GM12878 (cell line): Measurements from ENCODE around the gene DPM3. TPM values are rescaled to one million over a fixed set of nuclear protein-coding genes. Genes with fewer than 3 reads are reported as not detected.
A peak's percentile ranks its signal among the peaks of the same experiment; 100 is the strongest.

ENCODE experiments used
- ATAC-seq: fragments of 200-7000 bp; cut with Tn5 transposase; 3 replicates; pipeline ENCODE4 v1.9.1; 2020; ENCODE audit warnings: mild to moderate bottlenecking, moderate library complexity
- BruUV-seq: library from RNA; stranded (reverse); fragments of 400-500 nt; replicated peaks from 2 replicates; lab custom pipeline; 2021; lab: Mats Ljungman, UMichigan
- CTCF ChIA-PET: fragments of 300-600 bp; sonication (Branson Sonifier 250); formaldehyde crosslinking; extraction: SDS; loops from one replicate; lab custom pipeline; 2021; ENCODE audit warnings: inconsistent platforms; lab: Yijun Ruan, JAX
- POLR2A ChIA-PET: fragments of 350-600 bp; formaldehyde crosslinking; extraction: SDS; loops from one replicate; lab custom pipeline; 2021; ENCODE audit warnings: inconsistent platforms; lab: Charles Lee
- RAD21 ChIA-PET: fragments of 300-600 bp; sonication (Branson Sonifier 250); formaldehyde crosslinking; loops from one replicate; lab custom pipeline; 2023; ENCODE audit warnings: antibody characterized with exemption; ENCODE audit not compliant: unreplicated experiment; lab: Charles Lee
- SMC1A ChIA-PET: fragments of 300-600 bp; sonication (Branson Sonifier 250); formaldehyde crosslinking; loops from one replicate; lab custom pipeline; 2023; ENCODE audit not compliant: unreplicated experiment, uncharacterized antibody; lab: Charles Lee
- DNase-seq: peaks from one replicate; pipeline ENCODE4 v3.0.0-alpha.2; 2011; ENCODE audit warnings: low read depth, low spot score
- FAIRE-seq: peaks from 3 replicates; lab custom pipeline; 2011; peaks lifted over from hg19 to GRCh38; lab: Jason Lieb, UNC
- H2AFZ ChIP-seq: 2 replicates; pipeline ENCODE4 v1.6.0; 2011; ENCODE audit warnings: low read depth, low read length, control low read depth; ENCODE audit not compliant: control insufficient read depth
- H3K27ac ChIP-seq: 2 replicates; pipeline ENCODE4 v1.5.1; 2011; ENCODE audit warnings: control low read depth; ENCODE audit not compliant: control insufficient read depth, insufficient read depth
- H3K27me3 ChIP-seq, 2 experiments: replicated peaks in 1 of 2; 2 replicates each; pipeline versions ENCODE4 v1.6.0 to v1.6.1; 2011; ENCODE audit warnings: low read length in 1 of 2; ENCODE audit not compliant: control insufficient read depth in 2 of 2, insufficient read depth in 2 of 2
- H3K36me3 ChIP-seq, 2 experiments: 2 replicates each; pipeline ENCODE4 v1.5.1; 2011; ENCODE audit warnings: low read length in 1 of 2; ENCODE audit not compliant: control insufficient read depth in 2 of 2, insufficient read depth in 2 of 2
- H3K4me1 ChIP-seq: 2 replicates; pipeline ENCODE4 v1.6.1; 2011; ENCODE audit warnings: mild to moderate bottlenecking, low read length, moderate library complexity, mixed read lengths; ENCODE audit not compliant: control insufficient read depth, insufficient read depth
- H3K4me2 ChIP-seq: 2 replicates; pipeline ENCODE4 v1.6.0; 2011; ENCODE audit warnings: control low read depth; ENCODE audit not compliant: control insufficient read depth, insufficient read depth
- H3K4me3 ChIP-seq: fragments of 200-600 bp; sonication (generic); 2 replicates; pipeline ENCODE4 v1.5.1; 2016
- H3K79me2 ChIP-seq: 2 replicates; pipeline ENCODE4 v1.6.0; 2011; ENCODE audit warnings: low read length; ENCODE audit not compliant: control insufficient read depth, insufficient read depth
- H3K9ac ChIP-seq: 2 replicates; pipeline ENCODE4 v1.8.0; 2011; ENCODE audit warnings: low read length, control low read depth, mixed read lengths; ENCODE audit not compliant: control insufficient read depth, insufficient read depth
- H3K9me3 ChIP-seq: replicated peaks from 3 replicates; pipeline ENCODE4 v1.5.1; 2011; ENCODE audit warnings: mild to moderate bottlenecking, low read length; ENCODE audit not compliant: control insufficient read depth, insufficient read depth
- H4K20me1 ChIP-seq: 2 replicates; pipeline ENCODE4 v1.6.0; 2011; ENCODE audit not compliant: control insufficient read depth, insufficient read depth
- BHLHE40 ChIP-seq, 2 experiments: fragments of 450-650 bp in 1 of 2; IDR thresholded peaks; 2 replicates each; pipeline ENCODE4 v1.6.1; 2011 to 2017; ENCODE audit warnings: low read depth in 2 of 2, borderline replicate concordance in 1 of 2, improper control_type of control experiment in 1 of 2, low read length in 1 of 2, mild to moderate bottlenecking in 1 of 2
- DPF2 ChIP-seq: fragments of 450-650 bp; IDR thresholded peaks from 2 replicates; pipeline ENCODE4 v1.6.1; 2017; ENCODE audit warnings: mild to moderate bottlenecking
- FOXK2 ChIP-seq: fragments of 450-650 bp; IDR thresholded peaks from 2 replicates; pipeline ENCODE4 v1.6.1; 2017; ENCODE audit warnings: mild to moderate bottlenecking, moderate library complexity
- HSF1 ChIP-seq: fragments of 150-350 bp; IDR thresholded peaks from 2 replicates; pipeline ENCODE4 v1.6.1; 2014; ENCODE audit warnings: mild to moderate bottlenecking, low read depth, low read length
- KDM1A ChIP-seq: fragments of 200-600 bp; sonication (generic); IDR thresholded peaks from 2 replicates; pipeline ENCODE4 v1.6.1; 2016; ENCODE audit warnings: borderline replicate concordance
- POU2F2 ChIP-seq: IDR thresholded peaks from 3 replicates; pipeline ENCODE4 v1.6.1; 2011; ENCODE audit warnings: low read depth, mild to moderate bottlenecking, low read length, borderline replicate concordance
- RAD21 ChIP-seq: IDR thresholded peaks from 2 replicates; pipeline ENCODE4 v1.6.1; 2011; ENCODE audit warnings: mild to moderate bottlenecking, low read depth, low read length, moderate library complexity; ENCODE audit not compliant: insufficient read depth
- SUZ12 ChIP-seq: fragments of 200-600 bp; sonication (generic); IDR thresholded peaks from one replicate; pipeline ENCODE4 v1.6.1; 2018; ENCODE audit warnings: antibody characterized with exemption, mild to moderate bottlenecking; ENCODE audit not compliant: unreplicated experiment
- TCF7 ChIP-seq: IDR thresholded peaks from 2 replicates; pipeline ENCODE4 v1.6.1; 2014; ENCODE audit warnings: antibody characterized with exemption, borderline replicate concordance
- YBX1 ChIP-seq: fragments of 450-650 bp; IDR thresholded peaks from 2 replicates; pipeline ENCODE4 v1.6.1; 2016; ENCODE audit warnings: antibody characterized with exemption
- YY1 ChIP-seq: IDR thresholded peaks from 2 replicates; pipeline ENCODE4 v1.6.1; 2011; ENCODE audit warnings: low read depth, mild to moderate bottlenecking, low read length
- WGBS: methylation state at CpG from one replicate; pipeline ENCODE4 v1.1.6; 2016; ENCODE audit warnings: low lambda C conversion rate; ENCODE audit not compliant: insufficient replicate concordance, insufficient coverage; ENCODE audit errors: missing lambda C conversion rate; 5-methylcytosine and 5-hydroxymethylcytosine counted together
- in situ Hi-C: fragments of 300-500 bp; cut with MboI; formaldehyde crosslinking; loops from 9 replicates; pipeline ENCODE4 v1.14.3; 2018; ENCODE audit warnings: mixed read lengths
- intact Hi-C: fragments of 100-400 bp; cut with micrococcal nuclease; formaldehyde crosslinking; loops from one replicate; pipeline ENCODE4 v1.14.2; 2022; ENCODE audit not compliant: unreplicated experiment
- polyA plus RNA-seq, 11 experiments: library from polyadenylated mRNA; depleted of rRNA in 4 of 11; unstranded in 6 of 11; stranded (reverse) in 5 of 11; fragments of >200 nt; fragmentation: Nextera tagmentation in 4 of 11; fragmentation: Illumina TruSeq in 1 of 11; extraction: Ambion mirVana in 4 of 11; extraction: Trizol in 1 of 11; gene quantifications; 1 replicate in 1 of 11; 2 replicates in 10 of 11; pipeline versions ENCODE4 v1.2.1 to v1.2.3, GENCODE V29; 2011 to 2016; ENCODE audit warnings: inconsistent platforms in 2 of 11, missing spikeins in 2 of 11, low read depth in 1 of 11
- total RNA-seq, 4 experiments: library from RNA; depleted of rRNA in 3 of 4; stranded (reverse); fragments of >200 nt in 3 of 4; fragmentation: Illumina TruSeq in 1 of 4; extraction: Trizol in 1 of 4; gene quantifications; 2 replicates each; pipeline versions ENCODE4 v1.2.1 to v1.2.3, GENCODE V29; 2013 to 2021
- TF ChIP-seq, protein P1 (sequence below): fragments of 150-350 bp; IDR thresholded peaks from 2 replicates; pipeline ENCODE4 v1.6.1; 2016; ENCODE audit warnings: low read depth, low read length

The DPM3 gene
- total and polyA plus RNA-seq, 10 of the 15 experiments (the other 5 are each of a cell fraction or from before 2014, with no cell fraction given): 5.9 to 78.7 (median 25.7) TPM

DNA sequence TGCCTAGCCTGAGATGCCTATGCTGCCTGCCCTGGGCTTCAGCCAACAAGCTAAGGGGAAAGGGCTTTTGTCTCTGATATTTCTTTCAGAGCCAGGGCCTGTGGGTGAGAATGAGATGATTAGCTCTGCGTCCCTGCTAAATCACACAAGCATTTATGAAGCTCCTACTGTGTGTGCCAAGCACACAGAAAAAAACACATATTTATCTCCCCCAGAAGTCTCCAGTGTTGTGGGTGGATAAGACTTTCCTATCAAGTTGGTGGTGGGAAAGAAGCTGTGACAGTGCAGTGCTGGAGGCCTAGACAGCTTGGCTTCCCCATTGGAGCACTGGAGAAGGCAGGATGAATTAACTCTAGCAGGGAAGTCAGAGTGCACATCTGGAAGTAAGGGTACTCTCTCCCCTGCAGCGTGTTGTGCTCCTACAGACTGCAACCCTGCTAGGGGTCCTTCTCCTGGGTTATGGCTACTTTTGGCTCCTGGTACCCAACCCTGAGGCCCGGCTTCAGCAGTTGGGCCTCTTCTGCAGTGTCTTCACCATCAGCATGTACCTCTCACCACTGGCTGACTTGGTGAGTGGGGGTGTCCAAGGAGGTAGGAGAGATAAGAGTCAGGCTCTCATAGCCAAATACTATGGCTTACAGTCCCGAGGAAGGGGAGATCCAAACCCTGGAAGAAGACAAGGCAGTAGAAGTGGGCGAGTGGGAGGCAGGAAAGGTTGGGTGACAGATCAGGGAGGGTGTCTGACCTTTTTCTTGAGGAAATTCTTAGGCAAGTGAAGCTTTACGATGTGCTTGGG, 3.0 kb downstream of the DPM3 start:
- FAIRE-seq (no peak), ATAC-seq (no peak), DNase-seq (no peak)
- H3K4me3 ChIP-seq: peak overlapping the region; percentile 90
- intact Hi-C loops: loop anchor here (5.0 kb wide), 1 partner anchor 35 kb away; the partner anchor contains the start of genes KRTCAP2 and TRIM46
- TF ChIP-seq FOXK2: no peak
- no peak for TF ChIP-seq TCF7
- no peak for TF ChIP-seq KDM1A
- TF ChIP-seq BHLHE40 (IDR thresholded peaks at IDR 0.05; ENCODE audit: borderline replicate concordance in 1 of 2, low read depth in 2 of 2, low read length in 1 of 2): no peak
- TF ChIP-seq RAD21: no peak
- TF ChIP-seq YBX1: no peak
- TF ChIP-seq HSF1: no peak
- no peak for TF ChIP-seq DPF2
- no peak for TF ChIP-seq SUZ12
- no peak for TF ChIP-seq YY1
- TF ChIP-seq POU2F2: no peak
- TF ChIP-seq, protein P1, sequence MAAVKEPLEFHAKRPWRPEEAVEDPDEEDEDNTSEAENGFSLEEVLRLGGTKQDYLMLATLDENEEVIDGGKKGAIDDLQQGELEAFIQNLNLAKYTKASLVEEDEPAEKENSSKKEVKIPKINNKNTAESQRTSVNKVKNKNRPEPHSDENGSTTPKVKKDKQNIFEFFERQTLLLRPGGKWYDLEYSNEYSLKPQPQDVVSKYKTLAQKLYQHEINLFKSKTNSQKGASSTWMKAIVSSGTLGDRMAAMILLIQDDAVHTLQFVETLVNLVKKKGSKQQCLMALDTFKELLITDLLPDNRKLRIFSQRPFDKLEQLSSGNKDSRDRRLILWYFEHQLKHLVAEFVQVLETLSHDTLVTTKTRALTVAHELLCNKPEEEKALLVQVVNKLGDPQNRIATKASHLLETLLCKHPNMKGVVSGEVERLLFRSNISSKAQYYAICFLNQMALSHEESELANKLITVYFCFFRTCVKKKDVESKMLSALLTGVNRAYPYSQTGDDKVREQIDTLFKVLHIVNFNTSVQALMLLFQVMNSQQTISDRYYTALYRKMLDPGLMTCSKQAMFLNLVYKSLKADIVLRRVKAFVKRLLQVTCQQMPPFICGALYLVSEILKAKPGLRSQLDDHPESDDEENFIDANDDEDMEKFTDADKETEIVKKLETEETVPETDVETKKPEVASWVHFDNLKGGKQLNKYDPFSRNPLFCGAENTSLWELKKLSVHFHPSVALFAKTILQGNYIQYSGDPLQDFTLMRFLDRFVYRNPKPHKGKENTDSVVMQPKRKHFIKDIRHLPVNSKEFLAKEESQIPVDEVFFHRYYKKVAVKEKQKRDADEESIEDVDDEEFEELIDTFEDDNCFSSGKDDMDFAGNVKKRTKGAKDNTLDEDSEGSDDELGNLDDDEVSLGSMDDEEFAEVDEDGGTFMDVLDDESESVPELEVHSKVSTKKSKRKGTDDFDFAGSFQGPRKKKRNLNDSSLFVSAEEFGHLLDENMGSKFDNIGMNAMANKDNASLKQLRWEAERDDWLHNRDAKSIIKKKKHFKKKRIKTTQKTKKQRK: no peak
- WGBS: 91% methylated on average over 6 of the region's 6 CpGs
- H3K9me3 ChIP-seq: no peaks in the 10 kb centered on the region
- SMC1A ChIA-PET: interaction anchor here (0.6 to 1.4 kb wide), 5 partner anchors 9 to 46 kb away, joined by 3 to 6 read pairs (median 4); partner anchors contain the start of gene KRTCAP2
- H3K27me3 ChIP-seq: no peaks in the 10 kb centered on the region
- H2AFZ ChIP-seq: no peak overlapping the region
- H3K36me3 ChIP-seq: peaks cover 0 to 3% of the 10 kb centered on the region in 2 experiments; a peak in 2 of 4 replicates
- peak overlapping the region; percentile 100 for H3K4me2 ChIP-seq
- peak overlapping the region; percentile 97 for H3K27ac ChIP-seq
- RAD21 ChIA-PET: interaction anchor here (2.0 kb wide), 2 partner anchors 30 to 36 kb away, joined by 6 to 7 read pairs; partner anchors contain the start of gene KRTCAP2
- H4K20me1 ChIP-seq: no peaks in the 10 kb centered on the region
- no TSS peak for BruUV-seq
- CTCF ChIA-PET: interaction anchor here (0.9 to 6.0 kb wide), 6 partner anchors 9 to 52 kb away, joined by 3 to 37 read pairs (median 4); partner anchors contain the start of genes KRTCAP2 and TRIM46
- in situ Hi-C loops: no loop called here
- H3K79me2 ChIP-seq: peaks cover 30% of the 10 kb centered on the region
- H3K4me1 ChIP-seq: peaks cover 13% of the 10 kb centered on the region
- POLR2A ChIA-PET: interaction anchor here (0.6 to 2.9 kb wide), 10 partner anchors 8 to 975 kb away, joined by 3 to 18 read pairs (median 4); partner anchors contain the start of gene KRTCAP2
- peak overlapping the region; percentile 97 for H3K9ac ChIP-seq
